K562 (cell line): ENCODE data around the gene FAM193A. TPM values are rescaled to one million over a fixed set of nuclear protein-coding genes. Genes with fewer than 3 reads are reported as not detected.

Source experiments
- ATAC-seq: fragments of 200-7000 bp; cut with Tn5 transposase; 3 replicates; pipeline ENCODE4 v1.9.1; 2020; ENCODE audit warnings: moderate library complexity
- BruUV-seq: library from RNA; stranded (reverse); fragments of 400-500 nt; replicated peaks from 2 replicates; lab custom pipeline; 2021; lab: Mats Ljungman, UMichigan
- CTCF ChIA-PET: fragments of 300-600 bp; formaldehyde crosslinking; extraction: SDS; loops from one replicate; lab custom pipeline; 2021; ENCODE audit warnings: low intra/inter-chr PET ratio; lab: Yijun Ruan, JAX
- POLR2A ChIA-PET: fragments of 300-600, 350-650 bp; sonication (Branson Sonifier 250); formaldehyde crosslinking; extraction: SDS; loops from one replicate; lab custom pipeline; 2021; ENCODE audit warnings: antibody characterized with exemption, inconsistent platforms; lab: Yijun Ruan, JAX
- DNase-seq, 4 experiments: peaks; one replicate each; pipeline versions ENCODE4 v3.0.0 to v3.0.0-alpha.2; 2011 to 2018; ENCODE audit warnings: low spot score in 3 of 4, mixed read lengths in 3 of 4; ENCODE audit errors: extremely low read depth in 1 of 4
- FAIRE-seq: peaks from 2 replicates; lab custom pipeline; 2011; peaks lifted over from hg19 to GRCh38; lab: Jason Lieb, UNC
- H2AFZ ChIP-seq: 2 replicates; pipeline ENCODE4 v1.6.0; 2011; ENCODE audit warnings: low read depth, low read length, control low read depth, inconsistent platforms
- H3K27ac ChIP-seq: fragments of 200-600 bp; 3 replicates; pipeline ENCODE4 v1.8.0; 2011; ENCODE audit warnings: low read depth, mild to moderate bottlenecking, control low read depth, inconsistent platforms, low read length, moderate library complexity, mixed read lengths; ENCODE audit errors: extremely low read depth
- H3K27me3 ChIP-seq, 2 experiments: fragments of 300-600 bp in 1 of 2; 2 replicates in 1 of 2; 3 replicates in 1 of 2; pipeline versions ENCODE4 v1.6.0 to v1.8.0; 2011; ENCODE audit warnings: inconsistent platforms in 2 of 2, low read length in 2 of 2, mild to moderate bottlenecking in 1 of 2, mixed read lengths in 1 of 2, moderate library complexity in 1 of 2; ENCODE audit not compliant: control insufficient read depth in 2 of 2, insufficient read depth in 2 of 2
- H3K36me3 ChIP-seq: fragments of 300-600 bp; 3 replicates; pipeline ENCODE4 v1.8.0; 2011; ENCODE audit warnings: mild to moderate bottlenecking, low read length, inconsistent platforms; ENCODE audit not compliant: control insufficient read depth, insufficient read depth
- H3K4me1 ChIP-seq, 2 experiments: fragments of 200-600 bp in 1 of 2; replicated peaks in 1 of 2; 2 replicates in 1 of 2; 3 replicates in 1 of 2; pipeline versions ENCODE4 v1.5.1 to v1.8.0; 2011; ENCODE audit warnings: inconsistent platforms in 2 of 2, low read length in 2 of 2, mild to moderate bottlenecking in 1 of 2, mixed read lengths in 1 of 2, moderate library complexity in 1 of 2; ENCODE audit not compliant: control insufficient read depth in 2 of 2, insufficient read depth in 2 of 2
- H3K4me2 ChIP-seq: 2 replicates; pipeline ENCODE4 v1.6.1; 2011; ENCODE audit warnings: low read length, control low read depth, inconsistent platforms, mixed read lengths; ENCODE audit not compliant: insufficient read depth
- H3K4me3 ChIP-seq: fragments of 200-600 bp; sonication (generic), shearing (Covaris generic); 2 replicates; pipeline ENCODE4 v1.5.1; 2016; ENCODE audit warnings: control low read depth, inconsistent platforms
- H3K79me2 ChIP-seq: fragments of 200-600 bp; 3 replicates; pipeline ENCODE4 v1.8.0; 2011; ENCODE audit warnings: low read length, inconsistent platforms; ENCODE audit not compliant: control insufficient read depth, insufficient read depth
- H3K9ac ChIP-seq, 2 experiments: 2 replicates each; pipeline versions ENCODE4 v1.6.0 to v1.6.1; 2011; ENCODE audit warnings: low read depth in 2 of 2, low read length in 2 of 2, control low read depth in 1 of 2, inconsistent platforms in 1 of 2, mild to moderate bottlenecking in 1 of 2, mixed read lengths in 1 of 2; ENCODE audit not compliant: insufficient read depth in 1 of 2
- H3K9me1 ChIP-seq: one replicate; pipeline ENCODE4 v1.6.0; 2011; ENCODE audit warnings: inconsistent platforms, mild to moderate bottlenecking, low read length, moderate library complexity; ENCODE audit not compliant: control insufficient read depth, insufficient read depth
- H3K9me3 ChIP-seq: replicated peaks from 2 replicates; pipeline ENCODE4 v1.5.1; 2011; ENCODE audit warnings: low read depth, low read length, inconsistent platforms; ENCODE audit not compliant: control insufficient read depth, insufficient read depth
- H4K20me1 ChIP-seq: replicated peaks from 2 replicates; pipeline ENCODE4 v1.6.1; 2011; ENCODE audit warnings: low read length, inconsistent platforms, mixed read lengths; ENCODE audit not compliant: control insufficient read depth, insufficient read depth
- CREM ChIP-seq: IDR thresholded peaks from 2 replicates; pipeline ENCODE4 v1.6.1; 2014; ENCODE audit warnings: antibody characterized with exemption, low read depth
- FOXA3 ChIP-seq, 2 experiments: fragments of 450-650 bp in 1 of 2; sonication (generic) in 1 of 2; formaldehyde crosslinking; IDR thresholded peaks in 1 of 2; conservative IDR thresholded peaks in 1 of 2; 2 replicates each; pipeline versions ENCODE4 v1.4.0 to v1.8.0; 2020 to 2022; ENCODE audit warnings: mild to moderate bottlenecking in 2 of 2, missing genetic modification reagents in 1 of 2
- KHSRP ChIP-seq: fragments of 450-650 bp; IDR thresholded peaks from 2 replicates; pipeline ENCODE4 v1.6.1; 2017
- POLR3A ChIP-seq: IDR thresholded peaks from 2 replicates; pipeline ENCODE4 v1.6.1; 2011; ENCODE audit warnings: borderline replicate concordance, mild to moderate bottlenecking, moderate library complexity; ENCODE audit not compliant: insufficient read length, insufficient read depth; ENCODE audit errors: extremely low read depth
- WGBS: fragments of 100-300 bp; shearing (Covaris generic); methylation state at CpG from one replicate; pipeline ENCODE4 v1.1.6; 2016; ENCODE audit warnings: low coverage, mixed read lengths; ENCODE audit not compliant: insufficient coverage; ENCODE audit errors: missing lambda C conversion rate; 5-methylcytosine and 5-hydroxymethylcytosine counted together
- in situ Hi-C: fragments of 300-500 bp; cut with MboI; formaldehyde crosslinking; loops from 4 replicates; pipeline ENCODE4 v1.15.0; 2018; ENCODE audit warnings: inconsistent platforms, mixed read lengths
- intact Hi-C: fragments of 100-400 bp; cut with micrococcal nuclease; formaldehyde crosslinking; loops from 2 replicates; pipeline ENCODE4 v1.14.2; 2022
- polyA plus RNA-seq, 8 experiments: library from polyadenylated mRNA; depleted of rRNA in 4 of 8; stranded (reverse) in 5 of 8; unstranded in 3 of 8; fragments of >200 nt; fragmentation: Nextera tagmentation in 2 of 8; fragmentation: Illumina TruSeq in 1 of 8; extraction: Ambion mirVana in 2 of 8; extraction: Trizol in 1 of 8; gene quantifications; 2 replicates each; pipeline versions ENCODE4 v1.2.1 to v1.2.3, GENCODE V29; 2011 to 2014; ENCODE audit warnings: inconsistent platforms in 1 of 8, missing spikeins in 1 of 8
- total RNA-seq, 7 experiments: library from RNA; depleted of rRNA in 6 of 7; stranded (reverse); fragments of >200 nt in 6 of 7; fragmentation: Illumina TruSeq in 2 of 7; extraction: Trizol in 2 of 7; gene quantifications; 2 replicates each; pipeline versions ENCODE4 v1.2.1 to v1.2.3, GENCODE V29; 2011 to 2021; ENCODE audit warnings: low replicate concordance in 1 of 7
- TF ChIP-seq, protein P1 (sequence below), 2 experiments: fragments of 450-650 bp in 1 of 2; sonication (generic) in 1 of 2; formaldehyde crosslinking in 1 of 2; IDR thresholded peaks; 2 replicates each; pipeline versions ENCODE4 v1.7.1 to v1.9.0; 2016 to 2022; ENCODE audit warnings: inconsistent platforms in 1 of 2, mild to moderate bottlenecking in 1 of 2, missing genetic modification reagents in 1 of 2

Gene FAM193A
- total and polyA plus RNA-seq, 9 of the 15 experiments (the other 6 are each of a cell fraction or from before 2014, with no cell fraction given) = 0.46 to 24.6 (median 9.6) TPM

DNA sequence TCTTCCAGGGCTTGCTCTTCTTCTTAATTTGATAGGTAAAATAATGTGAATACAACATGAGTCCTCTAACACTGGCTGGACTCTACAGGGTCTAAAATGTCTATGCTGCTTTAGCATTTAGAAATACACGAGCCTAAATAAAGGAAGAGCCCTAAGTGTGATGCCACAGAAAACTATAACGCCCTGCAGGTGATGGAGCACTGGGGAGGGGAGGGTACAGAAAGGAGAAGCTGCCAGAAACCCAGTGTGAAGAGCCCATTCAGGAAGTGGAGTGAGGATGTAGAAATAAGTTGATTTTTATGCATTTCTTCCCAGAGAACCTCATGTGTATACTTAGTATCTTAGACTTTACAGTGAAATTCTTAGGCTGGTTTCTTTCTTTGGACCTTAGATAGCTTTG lies 136.3 kb downstream of the FAM193A start:
- TF ChIP-seq FOXA3 (CRISPR knock-in tag; conservative IDR thresholded peaks at IDR 0.05 in 1 of 2, IDR thresholded peaks at IDR 0.05 in 1 of 2) = no peak
- no peak for TF ChIP-seq POLR3A
- no peak for TF ChIP-seq KHSRP
- Histone ChIP-seq H3K79me2 (0 out of 3 replicates have a peak, but pooled peaks cover 2% of the 10 kb centered on the region), H3K36me3 (peaks cover 70% of the 10 kb centered on the region), H3K9me1 (no peaks in the 10 kb centered on the region), H3K27ac (no peak overlapping the region), H3K27me3 (no peaks in the 10 kb centered on the region), H3K9me3 (no peaks in the 10 kb centered on the region), H2AFZ (no peak overlapping the region), H3K9ac (no peak overlapping the region), H3K4me1 (no peaks in the 10 kb centered on the region), H4K20me1 (peaks cover 3% of the 10 kb centered on the region; the same call in 1 of the 2 replicates), H3K4me3 (no peak overlapping the region), H3K4me2 (no peak overlapping the region)
- POLR2A ChIA-PET = interaction anchor here (0.6 kb wide), 1 partner anchor 136 kb away, joined by 3 read pairs; no protein-coding TSS in a partner anchor
- WGBS = 78% methylated on average over 2 of the region's 2 CpGs
- intact Hi-C loops = no loop called here
- CTCF ChIA-PET = no interaction called here
- no peak for FAIRE-seq
- DNase-seq = no peak
- in situ Hi-C loops = no loop called here
- no TSS peak for BruUV-seq
- ATAC-seq = no peak

DNA sequence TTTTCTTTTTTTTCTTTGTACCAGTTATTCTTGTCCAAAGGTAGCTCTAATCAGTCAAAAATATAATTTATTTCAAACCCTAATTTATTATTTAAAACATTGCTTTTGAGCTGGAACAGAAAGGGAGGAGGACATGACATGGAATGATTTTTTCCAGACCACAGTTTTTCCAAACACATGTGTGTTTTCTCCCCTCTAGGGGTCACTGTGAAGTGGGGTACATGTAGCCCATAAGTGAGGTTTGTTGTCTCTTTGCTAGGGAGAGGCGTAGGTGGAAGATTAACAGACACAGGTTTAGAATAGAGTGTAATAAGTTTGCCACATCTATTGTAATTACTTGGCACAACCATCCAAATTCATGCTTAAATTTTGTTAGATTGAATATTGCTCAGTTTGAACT lies 136.7 kb downstream of the FAM193A start:
- no peak overlapping the region for H3K27ac ChIP-seq
- peak; percentile 70 for FAIRE-seq
- no peak for TF ChIP-seq CREM
- TF ChIP-seq, protein P1, sequence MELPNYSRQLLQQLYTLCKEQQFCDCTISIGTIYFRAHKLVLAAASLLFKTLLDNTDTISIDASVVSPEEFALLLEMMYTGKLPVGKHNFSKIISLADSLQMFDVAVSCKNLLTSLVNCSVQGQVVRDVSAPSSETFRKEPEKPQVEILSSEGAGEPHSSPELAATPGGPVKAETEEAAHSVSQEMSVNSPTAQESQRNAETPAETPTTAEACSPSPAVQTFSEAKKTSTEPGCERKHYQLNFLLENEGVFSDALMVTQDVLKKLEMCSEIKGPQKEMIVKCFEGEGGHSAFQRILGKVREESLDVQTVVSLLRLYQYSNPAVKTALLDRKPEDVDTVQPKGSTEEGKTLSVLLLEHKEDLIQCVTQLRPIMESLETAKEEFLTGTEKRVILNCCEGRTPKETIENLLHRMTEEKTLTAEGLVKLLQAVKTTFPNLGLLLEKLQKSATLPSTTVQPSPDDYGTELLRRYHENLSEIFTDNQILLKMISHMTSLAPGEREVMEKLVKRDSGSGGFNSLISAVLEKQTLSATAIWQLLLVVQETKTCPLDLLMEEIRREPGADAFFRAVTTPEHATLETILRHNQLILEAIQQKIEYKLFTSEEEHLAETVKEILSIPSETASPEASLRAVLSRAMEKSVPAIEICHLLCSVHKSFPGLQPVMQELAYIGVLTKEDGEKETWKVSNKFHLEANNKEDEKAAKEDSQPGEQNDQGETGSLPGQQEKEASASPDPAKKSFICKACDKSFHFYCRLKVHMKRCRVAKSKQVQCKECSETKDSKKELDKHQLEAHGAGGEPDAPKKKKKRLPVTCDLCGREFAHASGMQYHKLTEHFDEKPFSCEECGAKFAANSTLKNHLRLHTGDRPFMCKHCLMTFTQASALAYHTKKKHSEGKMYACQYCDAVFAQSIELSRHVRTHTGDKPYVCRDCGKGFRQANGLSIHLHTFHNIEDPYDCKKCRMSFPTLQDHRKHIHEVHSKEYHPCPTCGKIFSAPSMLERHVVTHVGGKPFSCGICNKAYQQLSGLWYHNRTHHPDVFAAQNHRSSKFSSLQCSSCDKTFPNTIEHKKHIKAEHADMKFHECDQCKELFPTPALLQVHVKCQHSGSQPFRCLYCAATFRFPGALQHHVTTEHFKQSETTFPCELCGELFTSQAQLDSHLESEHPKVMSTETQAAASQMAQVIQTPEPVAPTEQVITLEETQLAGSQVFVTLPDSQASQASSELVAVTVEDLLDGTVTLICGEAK (IDR thresholded peaks at IDR 0.05) = no peak
- TF ChIP-seq, protein P1 (CRISPR knock-in tag; IDR thresholded peaks at IDR 0.05) = no peak

More for the DNA sequence above, 136.7 kb downstream of the FAM193A start:
- no peak overlapping the region for H3K9ac ChIP-seq
- no peaks in the 10 kb centered on the region for H3K27me3 ChIP-seq
- no peaks in the 10 kb centered on the region for H3K9me1 ChIP-seq
- CTCF ChIA-PET = no interaction called here
- ATAC-seq = peak; percentile 69; the same call in 2 of the 3 replicates
- peaks cover 70% of the 10 kb centered on the region for H3K36me3 ChIP-seq
- in situ Hi-C loops (no loop called here), intact Hi-C loops (no loop called here)
- no peaks in the 10 kb centered on the region for H3K4me1 ChIP-seq
- no peaks in the 10 kb centered on the region for H3K9me3 ChIP-seq
- no peak overlapping the region for H3K4me2 ChIP-seq
- WGBS = 86% methylated on average over 1 of the region's 1 CpG
- H3K79me2 ChIP-seq = 0 out of 3 replicates have a peak, but pooled peaks cover 2% of the 10 kb centered on the region
- peak; percentile 20 to 49 (median 31) for DNase-seq
- no peak overlapping the region for H3K4me3 ChIP-seq
- no peak overlapping the region for H2AFZ ChIP-seq
- peaks cover 3% of the 10 kb centered on the region; the same call in 1 of the 2 replicates for H4K20me1 ChIP-seq
- BruUV-seq = no TSS peak
- POLR2A ChIA-PET = interaction anchor here (0.6 kb wide), 1 partner anchor 1996 kb away, joined by 3 read pairs; no protein-coding TSS in a partner anchor
